Measurements from ENCODE around the gene MRPS27.
A peak's percentile ranks its signal among the peaks of the same experiment; 100 is the strongest.
"Not testable (repeated sequence)": the region's sequence is repeated elsewhere in the genome, so short reads cannot be mapped to it uniquely, and the experiment has no call there.

MRPS27 gene

GRCh38 chr5:72328172-72328571 lies 8.1 kb upstream of the MRPS27 start:
- H3K4me3 ChIP-seq (IDR thresholded peaks at IDR 0.05; ENCODE audit: insufficient read depth, low read depth, low read length), result no peak overlapping the region
- H3K36me3 ChIP-seq (ENCODE audit: insufficient read depth), result peaks cover 7% of the 10 kb centered on the region; the same call in 1 of the 2 replicates
- H4K20me1 ChIP-seq (ENCODE audit: insufficient read depth), result no peaks in the 10 kb centered on the region
- no peak overlapping the region for H3K9ac ChIP-seq
- H3K4me2 ChIP-seq, result no peak overlapping the region
- no peaks in the 10 kb centered on the region for H3K4me1 ChIP-seq (ENCODE audit: low read depth, poor library complexity, severe bottlenecking)
- H3K79me2 ChIP-seq (ENCODE audit: insufficient read depth, low read depth), result no peaks in the 10 kb centered on the region
- TF ChIP-seq CTCF (conservative IDR thresholded peaks at IDR 0.05; ENCODE audit: low read depth, low read length), result no peak
- no peak overlapping the region for H3K27ac ChIP-seq
- H2AFZ ChIP-seq (ENCODE audit: low read depth), result no peak overlapping the region
- H3K27me3 ChIP-seq (ENCODE audit: insufficient read depth, low read depth), result no peaks in the 10 kb centered on the region

GRCh38 chr5:72326306-72326649 lies 6.2 kb upstream of the MRPS27 start:
- Histone ChIP-seq H4K20me1 (ENCODE audit: insufficient read depth) (no peaks in the 10 kb centered on the region), H3K79me2 (ENCODE audit: insufficient read depth, low read depth) (no peaks in the 10 kb centered on the region; the same call in 1 of the 2 replicates), H3K9ac (no peak overlapping the region), H2AFZ (ENCODE audit: low read depth) (no peak overlapping the region), H3K36me3 (ENCODE audit: insufficient read depth) (peaks cover 7% of the 10 kb centered on the region; the same call in 1 of the 2 replicates), H3K4me3 (IDR thresholded peaks at IDR 0.05; ENCODE audit: insufficient read depth, low read depth, low read length) (no peak overlapping the region), H3K4me1 (ENCODE audit: low read depth, poor library complexity, severe bottlenecking) (peaks cover 3% of the 10 kb centered on the region), H3K4me2 (no peak overlapping the region), H3K27me3 (ENCODE audit: insufficient read depth, low read depth) (no peaks in the 10 kb centered on the region), H3K27ac (no peak overlapping the region)
- TF ChIP-seq CTCF (conservative IDR thresholded peaks at IDR 0.05; ENCODE audit: low read depth, low read length), result no peak

GRCh38 chr5:72325566-72326305 lies 5.7 kb upstream of the MRPS27 start:
- no peak for TF ChIP-seq CTCF (conservative IDR thresholded peaks at IDR 0.05; ENCODE audit: low read depth, low read length)
- Histone ChIP-seq H3K4me3 (IDR thresholded peaks at IDR 0.05; ENCODE audit: insufficient read depth, low read depth, low read length) (no peak overlapping the region), H4K20me1 (ENCODE audit: insufficient read depth) (no peaks in the 10 kb centered on the region), H3K36me3 (ENCODE audit: insufficient read depth) (peaks cover 7% of the 10 kb centered on the region; the same call in 1 of the 2 replicates), H3K27ac (no peak overlapping the region), H3K27me3 (ENCODE audit: insufficient read depth, low read depth) (no peaks in the 10 kb centered on the region), H3K4me1 (ENCODE audit: low read depth, poor library complexity, severe bottlenecking) (peaks cover 7% of the 10 kb centered on the region), H3K4me2 (no peak overlapping the region), H2AFZ (ENCODE audit: low read depth) (no peak overlapping the region), H3K9ac (no peak overlapping the region), H3K79me2 (ENCODE audit: insufficient read depth, low read depth) (peaks cover 5% of the 10 kb centered on the region; the same call in 1 of the 2 replicates)

DNA sequence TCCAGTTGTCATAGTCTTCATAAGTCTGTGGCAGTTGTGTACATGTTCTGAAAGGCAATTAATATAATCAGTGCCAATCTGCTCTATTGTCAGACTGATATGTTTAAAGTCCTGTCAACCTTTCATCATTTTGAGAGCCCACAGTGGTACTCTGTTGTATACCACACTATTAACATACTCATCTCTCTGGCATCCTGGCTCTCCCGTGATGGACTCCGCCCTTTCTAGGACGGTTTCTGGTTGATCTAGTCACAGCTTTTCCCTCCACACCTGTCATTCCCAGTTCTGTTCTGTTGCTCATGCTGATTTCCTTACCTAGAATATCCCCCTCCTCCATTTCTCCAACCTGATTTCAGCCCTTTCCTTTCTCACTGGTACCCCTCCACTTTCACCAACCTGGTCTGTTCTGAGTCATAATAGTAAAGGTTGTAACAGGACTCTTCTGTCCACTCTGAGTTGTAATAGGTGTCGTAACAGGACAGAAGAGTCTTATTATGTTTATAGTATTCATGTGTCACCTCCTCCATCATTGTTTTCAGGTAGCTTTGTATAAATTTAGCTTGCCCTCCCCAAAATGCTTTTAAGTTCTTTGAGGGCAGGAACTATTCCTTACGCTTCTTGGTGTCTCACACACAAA lies 4.3 kb upstream of the MRPS27 start:
- no peak overlapping the region for H2AFZ ChIP-seq (ENCODE audit: low read depth)
- no peak overlapping the region for H3K4me2 ChIP-seq
- no peak overlapping the region for H3K27ac ChIP-seq
- H3K9ac ChIP-seq, result no peak overlapping the region
- peaks cover 7% of the 10 kb centered on the region for H3K4me1 ChIP-seq (ENCODE audit: low read depth, poor library complexity, severe bottlenecking)
- no peaks in the 10 kb centered on the region for H3K27me3 ChIP-seq (ENCODE audit: insufficient read depth, low read depth)
- H3K36me3 ChIP-seq (ENCODE audit: insufficient read depth), result peaks cover 7% of the 10 kb centered on the region; the same call in 1 of the 2 replicates
- peaks cover 11% of the 10 kb centered on the region for H3K79me2 ChIP-seq (ENCODE audit: insufficient read depth, low read depth)
- no peak for TF ChIP-seq CTCF (conservative IDR thresholded peaks at IDR 0.05; ENCODE audit: low read depth, low read length)
- no peaks in the 10 kb centered on the region for H4K20me1 ChIP-seq (ENCODE audit: insufficient read depth)
- no peak overlapping the region for H3K4me3 ChIP-seq (IDR thresholded peaks at IDR 0.05; ENCODE audit: insufficient read depth, low read depth, low read length)

GRCh38 chr5:72319435-72319975 lies 535 bp downstream of the MRPS27 start:
- peak overlapping the region; percentile 81 for H3K9ac ChIP-seq
- not testable (repeated sequence) for H4K20me1 ChIP-seq (ENCODE audit: insufficient read depth); H3K36me3 ChIP-seq (ENCODE audit: insufficient read depth); H3K27me3 ChIP-seq (ENCODE audit: insufficient read depth, low read depth); H3K4me3 ChIP-seq (IDR thresholded peaks at IDR 0.05; ENCODE audit: insufficient read depth, low read depth, low read length)
- H3K4me2 ChIP-seq, result peak overlapping the region; percentile 58
- peak overlapping the region; percentile 65 for H3K27ac ChIP-seq
- peaks cover 24% of the 10 kb centered on the region for H3K4me1 ChIP-seq (ENCODE audit: low read depth, poor library complexity, severe bottlenecking)
- peak overlapping the region; percentile 95 for H2AFZ ChIP-seq (ENCODE audit: low read depth)
- H3K79me2 ChIP-seq (ENCODE audit: insufficient read depth, low read depth), result peaks cover 48% of the 10 kb centered on the region
